GM12873 (cell line): ENCODE data around the gene TUBGCP2.

Experiments used
- TF ChIP-seq, protein P1 (sequence below): IDR thresholded peaks from 2 replicates; pipeline ENCODE4 v1.5.1; 2012; ENCODE audit warnings: low read depth, mild to moderate bottlenecking, moderate library complexity, low read length, control low read depth; ENCODE audit not compliant: insufficient read depth; ENCODE audit errors: missing control alignments

The TUBGCP2 gene

DNA sequence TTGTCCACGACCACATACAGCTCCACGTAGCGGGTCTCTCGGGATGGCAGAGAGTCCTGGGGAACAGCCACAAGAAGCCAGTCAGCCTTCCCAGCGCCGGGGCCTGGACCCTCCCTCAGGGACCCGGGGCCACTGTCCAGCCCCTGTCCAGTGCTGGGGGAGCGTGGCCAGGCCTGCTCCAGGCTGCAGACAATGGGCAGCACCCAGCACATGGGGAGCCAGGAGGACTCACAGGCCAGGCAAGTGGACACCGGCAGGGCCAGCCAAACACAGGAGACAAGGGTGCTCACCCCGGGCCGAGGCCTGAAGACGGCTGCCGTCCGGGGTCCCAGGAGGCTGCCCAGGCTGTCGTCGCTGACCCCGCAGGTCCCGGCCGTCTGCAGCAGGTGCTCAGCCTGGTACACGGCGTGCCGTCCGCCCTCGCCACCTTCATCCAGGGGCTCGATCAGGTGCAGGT is 35.7 kb downstream of the TUBGCP2 start:
- TF ChIP-seq, protein P1, sequence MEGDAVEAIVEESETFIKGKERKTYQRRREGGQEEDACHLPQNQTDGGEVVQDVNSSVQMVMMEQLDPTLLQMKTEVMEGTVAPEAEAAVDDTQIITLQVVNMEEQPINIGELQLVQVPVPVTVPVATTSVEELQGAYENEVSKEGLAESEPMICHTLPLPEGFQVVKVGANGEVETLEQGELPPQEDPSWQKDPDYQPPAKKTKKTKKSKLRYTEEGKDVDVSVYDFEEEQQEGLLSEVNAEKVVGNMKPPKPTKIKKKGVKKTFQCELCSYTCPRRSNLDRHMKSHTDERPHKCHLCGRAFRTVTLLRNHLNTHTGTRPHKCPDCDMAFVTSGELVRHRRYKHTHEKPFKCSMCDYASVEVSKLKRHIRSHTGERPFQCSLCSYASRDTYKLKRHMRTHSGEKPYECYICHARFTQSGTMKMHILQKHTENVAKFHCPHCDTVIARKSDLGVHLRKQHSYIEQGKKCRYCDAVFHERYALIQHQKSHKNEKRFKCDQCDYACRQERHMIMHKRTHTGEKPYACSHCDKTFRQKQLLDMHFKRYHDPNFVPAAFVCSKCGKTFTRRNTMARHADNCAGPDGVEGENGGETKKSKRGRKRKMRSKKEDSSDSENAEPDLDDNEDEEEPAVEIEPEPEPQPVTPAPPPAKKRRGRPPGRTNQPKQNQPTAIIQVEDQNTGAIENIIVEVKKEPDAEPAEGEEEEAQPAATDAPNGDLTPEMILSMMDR = no peak

DNA sequence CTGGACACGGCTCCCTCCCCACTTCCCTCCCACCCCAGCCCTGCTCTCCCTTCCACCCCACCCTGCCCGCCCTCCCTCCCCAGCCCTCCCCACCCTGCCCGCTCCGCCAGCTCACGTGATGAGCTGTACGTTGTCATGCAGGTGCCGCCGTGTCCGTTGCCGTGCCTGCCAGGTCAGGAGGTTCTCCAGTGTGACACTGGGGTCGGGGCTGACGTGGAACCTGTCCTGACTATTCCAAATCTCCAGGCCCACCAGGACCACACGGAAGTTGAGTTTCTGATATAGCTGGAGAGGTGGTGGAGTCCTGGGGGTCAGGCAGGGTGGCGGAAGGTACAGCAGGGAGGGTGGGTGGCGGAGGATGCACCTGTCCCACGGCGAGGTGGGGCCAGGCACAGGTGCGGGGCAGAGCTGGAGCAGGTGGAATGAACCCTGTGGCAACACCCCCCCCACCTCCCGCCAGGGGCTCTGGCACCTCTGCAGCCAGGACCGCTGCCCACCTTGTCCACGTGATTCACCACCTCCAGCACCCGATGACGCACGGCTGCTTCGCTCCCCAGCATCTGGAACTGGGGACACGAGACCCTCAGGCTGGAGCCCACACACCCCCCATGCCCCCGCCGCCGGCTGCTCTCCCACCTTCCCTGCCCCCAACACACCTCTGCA is 36.2 kb downstream of the TUBGCP2 start:
- TF ChIP-seq, protein P1 = no peak

DNA sequence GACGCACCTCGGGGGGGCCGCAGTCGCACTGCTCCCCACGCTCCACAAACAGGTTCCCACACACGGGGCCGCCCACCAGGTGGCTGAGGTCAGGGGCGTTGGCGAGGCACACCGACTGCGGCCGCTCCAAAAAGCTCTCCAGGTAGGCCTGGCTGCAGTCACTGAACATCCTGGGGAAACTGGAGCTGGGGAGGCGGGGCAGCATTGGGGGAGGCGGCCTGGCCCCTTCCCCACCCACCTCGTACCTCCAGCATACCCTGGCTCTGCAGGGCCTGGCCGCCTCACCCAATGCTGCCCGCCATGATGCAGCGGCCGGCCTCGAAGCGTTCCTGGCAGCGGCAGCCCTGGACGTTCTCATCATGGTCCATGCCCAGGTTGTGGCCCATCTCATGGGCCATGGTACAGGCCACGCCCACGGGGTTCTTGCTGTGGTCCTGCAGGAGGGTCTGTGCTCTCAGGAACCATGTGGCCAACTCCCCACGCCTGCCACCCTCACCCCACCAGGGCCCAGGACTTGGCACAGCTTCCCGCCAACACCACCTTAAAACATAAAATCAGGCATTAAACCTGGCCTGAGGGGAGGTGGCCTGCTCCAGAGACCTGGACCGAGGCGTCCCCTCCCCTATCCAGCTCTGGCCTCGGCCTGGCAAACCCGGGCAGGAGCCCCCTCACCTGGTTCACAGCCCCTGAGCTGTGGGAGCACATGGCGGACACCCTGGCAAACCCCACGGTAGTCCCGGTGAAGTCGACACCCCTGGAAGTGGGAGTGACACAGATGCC is 37.0 kb downstream of the TUBGCP2 start:
- TF ChIP-seq, protein P1 = no peak

DNA sequence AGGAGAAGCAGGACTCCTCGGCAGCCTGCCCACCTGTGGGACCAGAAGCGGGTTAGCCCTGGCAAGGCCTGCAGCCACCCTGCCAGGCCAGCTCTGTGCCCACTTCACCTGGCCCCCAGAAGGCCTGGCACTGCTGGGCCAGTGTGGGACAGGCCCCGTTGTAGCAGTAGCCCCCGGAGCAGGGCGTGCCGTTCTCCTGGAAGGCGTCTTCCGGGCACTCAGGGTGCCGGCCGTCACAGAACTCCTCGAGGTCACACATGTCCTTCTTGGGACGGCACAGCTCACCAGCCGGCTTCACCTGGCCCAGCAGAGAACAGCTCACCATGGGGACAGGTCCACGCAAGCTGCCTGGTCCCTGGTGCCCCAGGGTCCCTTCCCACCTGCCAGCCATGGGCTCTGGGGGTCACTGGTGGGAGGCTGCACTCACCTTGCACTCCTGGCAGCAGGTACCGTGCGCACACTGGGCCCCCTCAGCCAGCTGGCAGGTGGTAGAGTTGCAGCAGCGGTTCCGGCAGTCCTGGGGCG is 37.8 kb downstream of the TUBGCP2 start:
- TF ChIP-seq, protein P1 = no peak

DNA sequence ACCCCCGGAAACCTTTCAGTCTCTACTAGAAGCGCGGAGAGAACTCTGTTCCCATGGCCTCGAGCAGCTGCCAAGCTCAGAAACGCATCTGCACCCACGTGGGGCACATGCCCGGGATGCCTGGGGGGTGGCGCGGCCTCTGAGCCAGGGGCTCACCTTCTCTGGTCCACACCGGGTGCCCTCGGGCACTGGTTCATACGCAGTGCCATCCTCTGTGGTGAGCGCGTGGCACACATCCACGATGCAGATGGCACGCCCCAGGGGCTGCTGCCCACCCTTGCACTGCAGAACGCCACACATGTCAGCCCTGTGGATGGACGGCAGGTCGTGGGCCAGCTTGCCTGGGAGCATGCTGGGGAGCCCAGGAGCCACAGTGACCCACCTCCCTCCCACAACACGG is 38.5 kb downstream of the TUBGCP2 start:
- TF ChIP-seq, protein P1 = no peak

DNA sequence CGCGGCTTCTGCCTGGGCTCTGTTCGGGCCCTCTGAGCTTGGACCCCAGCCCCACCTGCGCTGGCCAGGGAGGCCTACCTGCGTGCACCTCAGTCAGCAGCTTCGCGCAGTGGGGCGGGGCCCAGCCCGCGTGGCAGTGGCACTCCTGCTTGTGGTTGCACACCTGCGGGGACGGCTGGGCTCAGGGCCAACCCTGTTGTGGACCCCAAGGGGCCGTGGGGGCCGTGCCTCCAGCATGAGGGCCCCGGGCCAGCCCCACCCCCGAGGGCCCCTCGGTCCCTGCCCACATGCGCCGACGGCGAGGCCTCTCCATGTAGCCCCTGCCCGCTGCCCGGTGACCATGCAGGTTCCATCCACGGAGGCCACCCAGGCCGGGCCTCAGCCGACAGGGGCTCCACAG is 39.3 kb downstream of the TUBGCP2 start:
- TF ChIP-seq, protein P1 = no peak

DNA sequence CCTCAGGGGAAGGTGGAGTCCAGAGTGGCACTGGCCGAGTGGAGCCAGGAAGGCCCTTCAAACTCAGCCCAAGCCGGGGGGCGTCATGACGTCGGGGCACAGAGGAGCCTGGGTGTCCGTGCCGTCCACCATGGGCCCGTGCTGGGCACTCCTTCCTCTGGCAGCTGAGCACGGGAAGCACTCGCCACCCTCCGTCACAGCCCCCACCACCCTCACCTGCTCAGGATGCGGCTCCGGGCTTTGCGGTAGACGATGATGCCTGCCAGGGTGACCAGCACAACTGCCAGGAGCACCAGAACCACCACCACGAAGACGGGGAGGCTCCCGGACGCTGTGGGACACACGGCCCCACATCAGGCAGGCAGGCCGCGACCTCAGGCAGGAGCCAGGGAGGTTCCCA is 40.1 kb downstream of the TUBGCP2 start:
- TF ChIP-seq, protein P1 = no peak
